Dedifferentiated amniotic fluid mesenchymal stem cell (primary cell): ENCODE measurements around the gene GPR26.
A peak's percentile ranks its signal among the peaks of the same experiment; 100 is the strongest.

Source experiments
- DNase-seq: peaks from one replicate; pipeline ENCODE4 v3.0.0-alpha.2; 2016; ENCODE audit errors: extremely low spot score

The GPR26 gene

DNA sequence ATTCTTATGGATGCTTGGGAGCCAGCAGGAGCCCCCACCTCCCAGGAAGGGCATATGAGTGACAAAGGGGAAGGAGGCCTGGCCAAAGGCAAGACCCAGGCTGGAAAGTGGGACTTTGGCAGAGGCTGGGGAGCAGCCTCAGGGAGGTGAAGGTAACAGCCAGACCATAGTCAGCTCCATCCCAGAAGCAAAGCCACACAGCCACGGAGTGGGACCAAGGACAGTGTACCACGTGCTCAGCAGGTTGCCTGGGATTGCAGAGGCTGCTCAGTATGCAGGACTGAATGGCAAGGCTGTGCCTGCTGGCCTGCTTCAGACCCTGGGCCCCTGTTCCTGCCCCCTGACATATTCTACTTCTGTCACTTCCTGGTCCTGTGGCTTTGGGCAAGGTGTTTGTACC is 17.6 kb upstream of the GPR26 start:
- no peak for DNase-seq

DNA sequence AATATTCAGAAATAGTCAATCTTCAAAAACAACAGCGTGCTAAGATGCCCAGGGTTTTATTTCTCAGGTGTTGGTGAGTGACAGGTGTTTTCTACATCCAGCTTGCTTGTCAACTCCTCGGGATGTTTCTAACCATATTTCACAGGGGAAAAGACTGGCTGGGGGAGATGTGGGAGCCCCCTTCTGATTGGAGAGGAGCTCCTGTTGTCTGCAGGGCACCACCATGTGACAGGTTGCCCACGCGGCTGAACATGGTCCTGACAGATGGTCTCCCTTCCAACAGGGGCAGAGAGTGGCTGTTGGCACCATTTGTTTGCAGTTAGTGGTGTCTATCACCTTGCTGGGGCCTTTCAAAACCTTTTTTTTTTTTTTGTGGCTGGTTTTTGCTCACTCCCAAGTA is 16.5 kb upstream of the GPR26 start:
- DNase-seq, result no peak

DNA sequence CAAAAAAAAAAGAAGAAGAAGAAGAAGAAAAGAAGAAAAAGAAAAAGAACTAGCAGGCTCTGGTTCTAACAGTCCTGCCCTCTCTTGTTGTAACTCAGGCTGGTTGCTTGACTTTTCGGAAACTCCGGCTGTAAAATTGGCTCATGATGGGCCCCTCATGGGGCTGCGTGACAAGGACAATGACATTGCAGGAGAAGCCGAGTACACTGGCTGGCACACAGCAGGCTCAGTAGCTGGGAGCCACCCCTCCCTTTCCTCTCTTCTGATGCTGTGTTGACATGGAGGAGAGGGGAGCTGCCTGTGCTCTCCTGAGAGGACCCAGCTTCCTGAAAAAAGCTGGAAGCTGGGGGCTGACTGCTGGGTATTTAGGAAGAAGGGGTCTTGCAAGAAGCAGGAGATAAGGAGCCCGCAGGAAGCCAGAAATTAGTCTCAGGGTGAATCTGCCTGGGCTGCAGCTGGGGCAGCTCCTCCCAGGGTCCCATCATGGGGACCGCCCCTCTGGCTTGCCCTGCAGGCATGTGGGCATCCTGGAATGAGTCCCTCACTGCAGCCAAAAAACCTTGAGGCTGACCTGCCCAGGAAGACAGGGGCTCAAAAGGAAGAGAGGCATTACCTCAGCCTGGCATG is 14.6 kb upstream of the GPR26 start:
- no peak for DNase-seq

DNA sequence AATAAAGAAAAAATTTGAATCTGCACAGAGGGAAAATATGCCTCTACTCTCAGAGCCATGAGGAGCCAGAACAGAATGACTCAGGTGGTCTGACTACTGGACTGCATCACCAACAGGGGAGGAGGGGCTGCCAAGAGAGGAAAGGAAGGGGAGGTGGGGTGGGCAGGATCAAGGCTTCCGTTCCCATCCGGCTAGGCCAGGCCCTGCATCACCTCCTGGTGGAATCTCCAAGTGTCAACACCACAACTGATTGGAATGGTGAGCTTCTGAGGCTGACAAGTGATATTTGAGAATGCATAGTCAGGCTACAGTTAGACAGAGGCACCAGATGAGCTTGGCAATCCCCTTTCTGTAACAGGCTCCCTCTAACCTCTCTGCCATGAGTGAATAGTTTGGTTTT is 10.4 kb upstream of the GPR26 start:
- DNase-seq, result no peak

DNA sequence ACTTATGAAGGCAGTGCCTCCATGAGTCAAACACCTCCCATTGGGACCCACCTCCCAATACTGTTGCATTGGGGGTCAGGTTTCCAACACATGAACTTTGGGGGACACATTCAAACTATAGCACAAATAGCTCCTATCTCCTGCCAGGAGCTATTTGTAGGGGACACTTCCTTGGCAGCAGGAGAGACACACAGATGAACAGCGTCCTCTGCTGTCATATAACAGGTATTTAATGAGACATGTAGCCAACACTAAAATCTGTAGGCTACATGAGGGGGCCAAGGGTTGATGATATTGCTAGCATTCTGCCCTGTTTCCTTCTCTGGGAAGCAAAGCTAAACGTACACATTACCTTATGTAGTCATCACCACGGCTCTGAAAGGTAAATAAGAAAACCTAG is 2.6 kb upstream of the GPR26 start:
- DNase-seq, result no peak

DNA sequence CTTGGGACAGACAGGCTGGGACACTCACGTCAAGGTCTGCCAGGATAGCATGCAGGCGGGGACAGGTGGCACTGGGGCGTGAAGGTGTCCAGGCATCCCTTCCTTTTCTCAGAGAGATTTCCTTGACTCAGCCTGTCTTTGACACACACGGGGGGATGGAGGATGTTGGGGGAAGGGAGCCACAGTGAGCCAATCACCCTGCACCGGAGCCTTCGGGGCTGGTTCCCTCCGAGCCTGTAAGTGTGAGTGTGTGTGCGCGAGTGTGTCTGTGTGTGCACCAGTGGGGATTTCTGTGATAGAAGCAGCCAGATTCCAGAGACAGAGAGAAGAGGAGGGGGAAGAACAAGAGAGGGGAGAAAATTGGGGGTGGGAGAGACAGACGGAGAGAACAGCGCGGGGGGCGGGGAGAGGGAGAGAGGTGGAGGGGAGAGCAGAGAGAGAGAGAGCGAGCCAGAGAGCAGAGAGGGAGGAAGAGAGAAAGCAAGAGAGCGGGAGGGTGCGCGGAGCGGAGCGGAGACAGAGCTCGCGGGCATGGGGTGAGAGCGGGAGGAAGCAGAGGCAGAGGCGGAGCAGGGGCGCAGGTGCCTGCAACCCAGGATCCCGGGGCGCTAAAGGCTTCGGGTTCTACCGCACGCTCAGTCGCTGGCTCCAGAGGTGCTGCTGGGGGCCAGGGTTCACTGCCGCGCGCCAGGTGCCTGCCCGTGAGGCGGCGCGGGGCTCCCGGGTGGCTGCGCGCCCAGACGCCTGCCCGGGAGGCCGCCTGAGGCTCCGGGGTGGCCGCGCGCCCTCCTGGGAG is 466 bp upstream of the GPR26 start:
- DNase-seq, result no peak

DNA sequence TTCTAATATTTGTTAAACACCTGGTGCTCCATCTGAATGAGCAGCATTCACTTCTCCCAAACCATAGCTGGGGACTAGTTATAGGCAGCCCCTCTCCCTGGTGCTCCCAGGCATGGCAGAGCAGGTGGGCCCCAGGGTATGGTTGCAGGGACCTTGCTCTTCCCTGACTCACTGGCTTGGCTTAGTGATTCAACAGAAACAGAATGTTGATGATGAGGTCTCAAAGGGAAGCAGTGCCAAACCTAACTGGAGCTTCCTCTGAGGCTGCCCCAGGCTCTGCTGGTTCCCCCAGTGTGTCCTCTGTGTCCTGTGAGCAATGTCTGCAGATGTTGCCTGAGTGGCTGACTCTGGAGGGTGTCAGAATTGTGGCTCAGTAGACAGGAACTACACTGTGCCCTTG is 3.7 kb downstream of the GPR26 start:
- peak; percentile 15 for DNase-seq

DNA sequence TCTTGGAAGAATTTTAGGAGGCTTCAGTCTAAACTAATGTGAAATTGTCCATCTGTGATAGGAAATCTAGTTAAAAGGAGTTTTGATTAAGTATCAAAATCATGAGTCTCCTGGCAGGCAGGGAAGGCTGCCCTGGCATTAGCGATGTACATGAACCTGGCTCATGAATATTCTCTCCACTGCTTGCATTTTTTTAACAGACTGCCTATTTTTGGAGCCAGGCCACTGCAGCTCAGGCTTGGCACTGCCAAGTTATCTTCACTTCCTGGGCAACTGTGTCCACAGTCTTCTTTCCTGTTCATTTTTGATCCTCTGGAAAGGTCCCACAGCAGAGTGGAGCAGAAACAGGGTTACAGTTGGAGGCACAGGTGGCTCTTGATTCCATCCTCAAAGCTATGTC is 7.0 kb downstream of the GPR26 start:
- DNase-seq, result no peak

DNA sequence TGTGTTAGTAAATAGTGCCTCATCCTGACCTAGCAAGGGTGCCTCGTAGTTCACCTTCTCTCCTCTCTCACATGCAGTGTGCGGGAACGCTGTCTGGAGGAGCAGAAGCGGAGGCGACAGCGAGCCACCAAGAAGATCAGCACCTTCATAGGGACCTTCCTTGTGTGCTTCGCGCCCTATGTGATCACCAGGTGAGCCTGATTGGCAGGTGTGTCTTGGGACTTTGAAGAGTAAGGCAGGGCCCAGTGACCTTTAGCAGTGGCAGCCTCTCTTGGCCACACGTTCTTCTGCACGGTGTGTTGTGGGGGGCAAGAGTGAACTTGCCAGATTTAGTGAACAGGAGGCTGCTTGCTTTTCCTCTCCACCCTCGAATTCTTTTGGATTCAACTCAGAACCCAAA is 8.6 kb downstream of the GPR26 start:
- DNase-seq, result no peak

DNA sequence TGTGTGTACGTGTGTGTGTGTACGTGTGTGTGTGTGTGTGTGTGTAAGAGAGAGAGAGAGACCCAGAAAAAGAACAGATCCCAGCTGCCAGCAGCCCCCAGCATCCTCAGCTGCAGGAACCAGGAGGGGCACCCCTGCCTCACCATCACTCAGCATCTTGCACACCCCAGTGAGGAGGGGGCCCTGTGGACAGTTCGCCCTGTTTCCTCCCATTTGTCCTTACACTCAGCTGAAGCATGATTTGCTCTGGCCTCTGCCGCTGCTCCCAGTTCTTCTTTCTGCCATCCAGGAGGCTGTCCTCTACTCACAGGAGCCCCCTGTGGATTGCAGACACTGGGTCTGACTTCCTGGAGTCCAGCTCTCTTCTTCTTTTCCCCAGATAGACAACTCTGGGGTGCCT is 9.7 kb downstream of the GPR26 start:
- DNase-seq, result no peak

DNA sequence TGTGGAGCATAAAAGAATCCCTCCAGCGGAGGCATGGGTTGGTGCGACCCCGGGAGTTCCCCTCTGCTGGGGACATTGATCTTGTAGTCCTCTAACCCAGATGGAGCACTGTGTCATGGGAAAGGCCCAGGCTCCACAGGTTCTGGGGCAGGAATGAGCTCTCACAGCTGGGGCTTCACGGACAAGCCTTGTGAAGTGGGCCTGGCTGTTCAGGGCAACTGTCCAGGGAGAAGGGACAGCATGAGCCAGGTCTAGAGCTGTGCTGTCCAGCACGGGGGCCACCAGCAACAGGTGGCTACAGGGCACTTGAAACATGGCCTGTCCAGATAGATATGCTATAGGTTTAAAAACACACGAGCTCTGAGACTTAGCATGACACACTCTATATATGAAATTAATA is 11.4 kb downstream of the GPR26 start:
- no peak for DNase-seq

DNA sequence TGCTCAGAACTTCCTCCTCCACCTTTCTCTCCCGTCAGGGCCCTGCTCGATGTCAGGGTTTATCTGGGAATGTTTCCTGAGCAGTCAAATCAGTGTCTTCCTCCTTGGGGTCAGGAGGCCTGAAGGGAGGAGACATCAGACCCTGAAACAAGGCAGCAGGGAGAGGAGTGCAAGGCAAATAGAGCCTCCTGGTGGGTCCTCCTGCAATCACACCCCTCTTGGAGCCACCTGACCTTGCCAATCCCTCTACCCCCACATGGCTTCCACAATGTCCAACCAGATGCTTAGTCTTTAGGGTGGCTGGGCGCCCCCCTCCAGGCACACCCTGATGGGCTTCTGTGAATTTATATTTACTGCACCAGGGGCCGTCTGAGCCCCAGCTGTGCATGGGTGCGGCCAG is 12.2 kb downstream of the GPR26 start:
- DNase-seq, result no peak

DNA sequence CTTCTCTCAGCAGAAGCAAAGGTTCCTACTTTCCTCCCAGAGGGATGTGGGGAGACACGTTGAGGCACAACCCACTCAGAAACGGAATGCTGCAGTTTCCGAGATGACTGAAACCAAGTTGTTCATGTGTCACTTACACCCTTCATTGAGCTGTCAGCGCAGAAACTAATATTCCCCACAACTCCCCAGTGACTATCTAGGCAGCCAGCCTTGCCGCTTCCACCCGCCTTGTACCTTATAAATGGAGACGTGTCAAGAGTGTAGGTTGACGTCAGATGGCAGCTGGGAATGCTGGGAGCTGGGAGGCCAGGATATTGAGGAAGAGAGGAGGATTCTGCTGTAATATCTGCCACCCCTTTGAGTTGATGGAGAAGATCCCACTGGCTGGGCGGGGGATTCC is 15.1 kb downstream of the GPR26 start:
- DNase-seq, result no peak

DNA sequence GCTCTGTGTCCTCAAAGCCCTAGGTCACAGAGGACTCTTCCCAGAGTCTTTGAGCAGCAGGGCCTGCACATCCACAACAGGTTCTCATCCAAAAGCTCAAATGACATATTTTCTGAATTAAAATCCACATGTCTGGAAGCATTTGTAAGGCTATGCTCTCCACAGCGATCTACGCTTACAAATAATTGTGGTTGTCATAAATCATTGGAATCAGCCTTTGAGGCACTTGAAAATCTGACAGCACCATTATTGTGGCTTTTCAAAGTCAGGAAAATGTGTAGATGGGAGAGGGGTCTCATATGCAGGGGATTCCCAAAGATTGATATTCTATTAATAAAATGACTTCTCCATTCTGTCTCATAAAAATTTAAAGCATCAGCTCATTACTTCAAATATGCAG is 16.3 kb downstream of the GPR26 start:
- DNase-seq, result no peak

DNA sequence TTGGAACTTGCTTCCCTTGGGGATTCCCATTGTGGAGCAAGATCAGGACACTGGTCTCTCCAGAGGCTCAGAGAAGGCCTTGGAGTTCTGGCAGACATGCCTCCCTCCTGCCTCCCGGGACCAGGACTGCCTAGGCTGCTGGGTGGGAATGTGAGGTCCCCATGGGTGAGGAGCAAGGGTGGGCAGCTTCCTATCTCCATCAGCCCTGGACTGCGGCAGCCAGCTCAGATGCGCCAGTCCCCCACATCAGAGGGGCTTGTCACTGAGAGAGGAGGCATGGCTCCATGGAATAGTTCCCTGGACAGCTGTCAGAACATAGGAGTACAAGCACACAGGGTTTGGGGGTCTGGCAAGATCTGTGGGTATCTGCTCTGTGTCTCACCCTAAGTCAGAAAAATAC is 17.3 kb downstream of the GPR26 start:
- no peak for DNase-seq

DNA sequence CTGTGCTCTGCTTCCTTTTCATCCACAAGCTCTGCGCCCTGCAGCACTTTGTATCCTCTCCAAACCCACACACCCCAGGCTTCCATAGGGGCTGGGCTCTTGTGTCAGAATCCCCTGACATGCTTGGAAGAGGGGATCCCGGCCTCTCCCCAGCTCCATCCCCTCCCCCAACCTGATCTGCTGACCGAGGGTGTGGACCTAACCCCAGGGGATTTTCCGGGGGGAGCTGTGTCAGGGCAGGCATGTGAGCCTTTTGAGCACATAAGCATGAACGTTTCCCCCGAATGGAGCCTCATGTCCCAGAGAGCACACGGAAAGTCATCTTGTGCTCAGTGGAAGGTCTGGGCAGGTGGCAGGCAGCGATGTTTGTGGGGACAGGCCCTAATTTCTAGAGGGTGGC is 17.7 kb downstream of the GPR26 start:
- DNase-seq, result no peak

DNA sequence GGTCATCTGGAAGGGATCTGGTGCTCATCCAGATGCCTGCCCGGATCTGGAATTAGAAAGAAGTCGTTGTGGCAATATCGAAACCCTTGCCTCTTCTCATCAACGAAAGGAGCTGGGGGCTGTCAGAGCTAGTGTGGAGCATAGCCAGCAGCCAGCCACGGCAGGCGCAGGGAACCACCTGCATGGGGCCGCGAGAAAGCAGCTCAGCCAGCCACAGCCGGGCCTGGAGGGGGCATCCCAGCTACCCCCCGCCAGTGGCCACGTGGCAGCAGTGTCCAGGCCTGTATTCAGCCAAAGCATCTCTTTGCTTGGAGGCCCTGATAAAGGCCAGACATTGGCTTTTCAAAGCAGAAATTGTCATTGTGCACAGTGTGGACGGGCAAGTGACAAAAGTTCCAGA is 19.1 kb downstream of the GPR26 start:
- no peak for DNase-seq

DNA sequence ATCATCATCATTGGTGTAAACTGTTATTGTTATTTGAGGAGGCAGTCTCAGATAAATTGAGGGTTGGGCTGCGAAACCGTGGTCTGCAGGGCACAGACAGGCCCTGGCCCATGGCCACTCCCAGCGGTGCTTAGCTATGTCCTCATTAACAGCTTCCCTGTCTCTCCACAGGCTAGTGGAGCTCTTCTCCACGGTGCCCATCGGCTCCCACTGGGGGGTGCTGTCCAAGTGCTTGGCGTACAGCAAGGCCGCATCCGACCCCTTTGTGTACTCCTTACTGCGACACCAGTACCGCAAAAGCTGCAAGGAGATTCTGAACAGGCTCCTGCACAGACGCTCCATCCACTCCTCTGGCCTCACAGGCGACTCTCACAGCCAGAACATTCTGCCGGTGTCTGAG is 21.6 kb downstream of the GPR26 start:
- no peak for DNase-seq

DNA sequence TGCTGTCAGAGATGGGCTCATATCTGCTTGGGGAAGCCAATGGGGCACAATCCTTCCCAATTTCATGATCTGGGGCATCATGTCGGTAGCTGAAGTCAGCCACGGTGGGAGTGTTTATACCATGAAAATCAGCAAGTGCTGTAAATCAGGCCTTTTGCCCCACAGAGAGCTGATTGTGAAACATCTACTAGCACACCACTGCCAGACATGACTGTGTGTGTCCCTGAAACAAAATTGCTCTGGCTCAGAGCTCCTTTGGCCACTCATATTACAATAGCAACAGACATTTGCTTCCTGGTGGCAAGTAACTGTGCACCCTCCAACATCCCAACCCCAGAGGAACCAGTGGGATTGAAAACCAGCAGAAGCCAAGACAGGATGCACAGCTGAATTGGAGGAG is 23.7 kb downstream of the GPR26 start:
- no peak for DNase-seq

DNA sequence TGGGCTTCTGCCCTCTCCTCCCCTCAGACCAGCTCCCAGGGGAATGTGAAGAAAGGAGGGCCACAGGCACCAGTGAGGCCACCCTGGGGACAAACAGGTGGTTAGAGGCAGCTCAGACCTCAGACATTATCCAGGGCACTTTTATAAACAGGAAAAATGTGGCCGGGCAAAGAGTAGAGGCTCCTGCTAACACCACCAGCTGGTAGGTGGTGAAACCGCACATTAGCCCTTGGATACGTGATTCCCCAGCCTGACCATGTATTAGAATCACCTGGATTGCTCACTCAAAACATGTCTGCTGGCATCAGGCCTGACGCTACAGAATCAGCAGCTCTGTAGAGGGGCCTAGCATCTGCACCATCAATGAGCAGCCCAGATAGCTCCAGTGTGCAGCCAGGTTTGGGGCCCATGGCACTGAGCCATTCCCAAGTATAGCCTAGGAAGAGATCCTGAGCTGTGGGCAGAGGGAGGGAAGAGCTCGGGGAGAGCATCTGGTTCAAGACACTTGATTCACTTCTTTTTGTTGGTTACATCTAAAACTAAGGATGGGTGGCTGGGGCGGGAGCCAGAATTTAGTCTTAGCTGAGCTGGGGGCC is 37.1 kb downstream of the GPR26 start:
- DNase-seq, result no peak

DNA sequence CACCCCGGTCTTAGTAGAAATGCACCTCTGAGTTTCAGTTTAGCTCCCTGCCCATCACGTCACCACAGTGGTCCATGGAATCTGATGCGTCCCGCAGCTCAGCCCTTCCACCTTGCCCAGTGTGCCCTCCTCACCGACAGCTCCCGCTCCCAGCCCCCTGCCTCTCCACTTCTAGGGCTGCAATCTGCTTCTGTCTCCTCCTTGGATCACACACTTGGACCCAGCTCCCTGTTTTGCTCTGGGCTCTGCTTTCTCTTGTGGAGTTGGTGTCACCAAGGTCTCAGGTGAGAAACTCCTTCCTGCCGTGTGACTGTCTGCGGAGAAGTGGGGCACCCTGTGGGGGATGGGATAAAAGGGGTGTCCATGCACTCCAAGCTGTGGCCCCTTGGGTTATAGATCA is 37.9 kb downstream of the GPR26 start:
- DNase-seq, result no peak

DNA sequence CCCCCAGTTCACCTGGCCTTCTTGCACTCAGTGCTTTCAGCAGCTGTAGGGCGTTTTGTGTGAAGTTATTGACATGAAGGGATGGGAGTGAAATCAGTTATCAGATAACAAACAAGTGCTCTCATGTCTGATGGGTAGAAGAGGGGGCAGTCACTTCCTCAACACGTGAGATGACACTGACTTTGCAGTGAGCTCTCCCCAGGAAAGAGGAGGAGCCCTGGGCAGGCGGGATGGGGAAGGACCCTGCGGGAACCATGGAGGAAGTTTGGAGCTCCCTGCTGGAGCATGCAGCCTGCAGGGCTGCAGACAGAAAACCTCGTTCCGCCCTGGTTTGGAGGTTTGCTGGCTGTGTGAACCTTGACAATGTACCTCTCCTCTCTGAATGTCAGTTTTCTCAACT is 38.7 kb downstream of the GPR26 start:
- DNase-seq, result no peak

DNA sequence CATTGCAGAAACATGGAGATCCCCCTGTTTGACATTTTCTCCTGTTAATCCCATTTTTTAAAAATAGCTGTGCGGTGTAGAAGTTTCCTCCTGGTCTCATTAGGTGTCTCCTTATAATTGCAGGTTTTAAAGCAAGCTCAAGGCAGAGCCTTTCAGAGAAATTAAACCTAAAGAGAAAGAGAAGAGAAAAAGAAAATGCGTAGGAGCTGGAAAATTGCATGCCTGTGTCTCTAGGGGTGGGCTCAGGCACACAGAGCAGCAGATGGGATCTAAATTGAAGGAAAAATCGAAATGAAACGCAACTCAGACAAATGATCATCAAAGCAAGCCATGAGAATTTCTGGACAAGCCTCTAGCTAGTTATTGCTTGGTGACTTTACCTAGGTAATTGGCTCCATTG is 40.1 kb downstream of the GPR26 start:
- no peak for DNase-seq

DNA sequence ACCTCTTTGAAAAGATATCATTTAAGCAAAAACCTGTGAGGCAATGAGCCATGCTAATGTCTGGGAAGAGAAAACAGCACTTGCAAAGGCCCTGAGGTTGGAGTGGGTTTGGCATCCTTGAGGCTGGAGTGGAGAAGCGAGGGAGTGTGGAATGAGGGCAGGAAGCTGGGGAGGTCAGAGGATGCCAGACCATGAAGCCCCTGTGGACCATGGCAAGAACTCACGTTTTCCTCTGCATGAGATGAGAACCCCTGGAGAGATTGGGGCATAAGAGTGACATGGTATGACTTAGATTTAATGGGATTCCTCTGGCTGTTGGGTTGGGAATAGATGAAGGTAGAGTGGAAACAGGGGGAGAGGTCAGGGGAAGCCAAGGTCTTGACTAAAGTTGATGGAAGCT is 49.4 kb downstream of the GPR26 start:
- DNase-seq, result no peak
